Panc1 (cell line): ENCODE results near the gene TARS2. TPM values are rescaled to one million over a fixed set of nuclear protein-coding genes. Genes with fewer than 3 reads are reported as not detected.

Experiments
- ATAC-seq: fragments of 200-7000 bp; cut with Tn5 transposase; 2 replicates; pipeline ENCODE4 v1.9.1; 2020; ENCODE audit warnings: mild to moderate bottlenecking, moderate library complexity
- BruUV-seq: library from RNA; stranded (reverse); fragments of 400-500 nt; replicated peaks from 2 replicates; lab custom pipeline; 2021; lab: Mats Ljungman, UMichigan
- CTCF ChIA-PET: fragments of 300-600 bp; sonication (Branson Sonifier 250); formaldehyde crosslinking; loops from one replicate; lab custom pipeline; 2022; ENCODE audit warnings: antibody characterized with exemption; lab: Charles Lee
- POLR2A ChIA-PET: fragments of 300-600 bp; sonication (Branson Sonifier 250); formaldehyde crosslinking; loops from one replicate; lab custom pipeline; 2022; ENCODE audit warnings: antibody characterized with exemption; lab: Charles Lee
- DNase-seq: peaks from one replicate; pipeline ENCODE4 v3.0.0-alpha.2; 2010; ENCODE audit warnings: low read depth, low spot score
- H3K27ac ChIP-seq: 2 replicates; pipeline ENCODE4 v1.5.1; 2011; ENCODE audit warnings: mild to moderate bottlenecking, low read length, inconsistent platforms
- H3K27me3 ChIP-seq: fragments of 200-500 bp; sonication (Bioruptor generic); 2 replicates; pipeline ENCODE4 v1.6.0; 2014; ENCODE audit warnings: low read length, inconsistent platforms; ENCODE audit not compliant: control insufficient read depth, insufficient read depth
- H3K36me3 ChIP-seq: fragments of 200-500 bp; sonication (Bioruptor generic); 2 replicates; pipeline ENCODE4 v1.5.1; 2014; ENCODE audit warnings: inconsistent platforms, mild to moderate bottlenecking, low read length, moderate library complexity; ENCODE audit not compliant: control insufficient read depth, insufficient read depth
- H3K4me1 ChIP-seq: 2 replicates; pipeline ENCODE4 v1.5.1; 2011; ENCODE audit warnings: inconsistent platforms, mild to moderate bottlenecking, low read length, moderate library complexity; ENCODE audit not compliant: control insufficient read depth, insufficient read depth
- H3K4me3 ChIP-seq, 2 experiments: 2 replicates each; pipeline ENCODE4 v1.5.1; 2011 to 2012; ENCODE audit warnings: low read depth in 2 of 2, low read length in 2 of 2, mild to moderate bottlenecking in 2 of 2, inconsistent platforms in 1 of 2, moderate library complexity in 1 of 2
- H3K9me3 ChIP-seq: fragments of 200-500 bp; sonication (Bioruptor generic); 2 replicates; pipeline ENCODE4 v1.5.1; 2014; ENCODE audit warnings: low read depth, mild to moderate bottlenecking, inconsistent platforms, low read length, moderate library complexity; ENCODE audit not compliant: control insufficient read depth, insufficient read depth
- CTCF ChIP-seq: fragments of 450-650 bp; IDR thresholded peaks from 2 replicates; pipeline ENCODE4 v1.5.1; 2017; ENCODE audit warnings: mild to moderate bottlenecking
- POLR2AphosphoS5 ChIP-seq: IDR thresholded peaks from 2 replicates; pipeline ENCODE4 v1.6.1; 2012; ENCODE audit warnings: mild to moderate bottlenecking, low read depth, low read length, moderate library complexity
- REST ChIP-seq, 2 experiments: IDR thresholded peaks; 2 replicates each; pipeline ENCODE4 v1.6.1; 2011 to 2012; ENCODE audit warnings: low read depth in 2 of 2, control low read depth in 1 of 2, low read length in 1 of 2, mild to moderate bottlenecking in 1 of 2, moderate library complexity in 1 of 2; ENCODE audit not compliant: insufficient read depth in 1 of 2
- SIN3A ChIP-seq: IDR thresholded peaks from 2 replicates; pipeline ENCODE4 v1.6.1; 2012; ENCODE audit warnings: low read depth, mild to moderate bottlenecking, low read length, moderate library complexity, borderline replicate concordance; ENCODE audit not compliant: insufficient read depth
- TCF7L2 ChIP-seq: IDR thresholded peaks from 2 replicates; pipeline ENCODE4 v1.6.1; 2011; ENCODE audit warnings: mild to moderate bottlenecking, low read depth, low read length, inconsistent platforms
- in situ Hi-C: cut with HindIII; loops from 2 replicates; pipeline ENCODE4 v1.10.0; 2016; ENCODE audit warnings: low sequenced_read_pairs, low pct_unique_long_range_greater_than_20kb
- intact Hi-C: fragments of 100-400 bp; cut with micrococcal nuclease; formaldehyde crosslinking; loops from one replicate; pipeline ENCODE4 v1.10.0; 2022; ENCODE audit not compliant: unreplicated experiment
- total RNA-seq: library from RNA; stranded (reverse); gene quantifications from one replicate; pipeline ENCODE4 v1.2.1, GENCODE V29; 2021; ENCODE audit not compliant: unreplicated experiment

TARS2 gene
- total RNA-seq, 1 experiment from 2014 or later = 28.2 TPM

- no peak overlapping the region for H3K27ac ChIP-seq
- in situ Hi-C loops = no loop called here
- CTCF ChIA-PET = interaction anchor here (0.7 to 1.0 kb wide), 3 partner anchors 9 to 17 kb away, joined by 3 to 7 read pairs (median 3); no protein-coding TSS in a partner anchor
Observed at GRCh38 chr1:150551051-150551783, 64.0 kb downstream of the TARS2 start.

GRCh38 chr1:150551784-150552127 lies 64.5 kb downstream of the TARS2 start:
- no TSS peak for BruUV-seq
- Histone ChIP-seq H3K4me3 (no peak overlapping the region), H3K9me3 (no peaks in the 10 kb centered on the region), H3K4me1 (peaks cover 27% of the 10 kb centered on the region), H3K36me3 (no peaks in the 10 kb centered on the region), H3K27ac (no peak overlapping the region), H3K27me3 (no peaks in the 10 kb centered on the region)
- intact Hi-C loops = no loop called here
- DNase-seq (no peak), ATAC-seq (no peak)
- POLR2A ChIA-PET = interaction anchor here (0.5 to 1.0 kb wide), 4 partner anchors 9 to 419 kb away, joined by 3 to 4 read pairs (median 3); partner anchors contain the start of gene ENSA
- in situ Hi-C loops = no loop called here
- CTCF ChIA-PET = interaction anchor here (1.0 kb wide), 1 partner anchor 8 kb away, joined by 7 read pairs; no protein-coding TSS in a partner anchor
- TF ChIP-seq REST (IDR thresholded peaks at IDR 0.05; ENCODE audit: insufficient read depth in 1 of 2, low read depth in 2 of 2, low read length in 1 of 2) (no peak), CTCF (no peak), POLR2AphosphoS5 (no peak), SIN3A (no peak)

More at GRCh38 chr1:150551051-150551783, 64.0 kb downstream of the TARS2 start:
- DNase-seq (no peak), ATAC-seq (no peak)
- Histone ChIP-seq H3K27me3 (no peaks in the 10 kb centered on the region), H3K4me3 (no peak overlapping the region), H3K36me3 (no peaks in the 10 kb centered on the region), H3K4me1 (peaks cover 27% of the 10 kb centered on the region), H3K9me3 (no peaks in the 10 kb centered on the region)
- TF ChIP-seq POLR2AphosphoS5 (no peak; the same call in 1 of the 2 replicates), TCF7L2 (no peak), REST (IDR thresholded peaks at IDR 0.05; ENCODE audit: insufficient read depth in 1 of 2, low read depth in 2 of 2, low read length in 1 of 2) (no peak), SIN3A (no peak), CTCF (no peak)
- intact Hi-C loops = no loop called here
- POLR2A ChIA-PET = interaction anchor here (0.7 to 1.0 kb wide), 2 partner anchors 10 to 78 kb away, joined by 3 to 4 read pairs; partner anchors contain the start of gene ENSA
- no TSS peak for BruUV-seq
